CD4-positive, CD25-positive, alpha-beta regulatory T cell (primary cell): ENCODE results near the gene CNOT6. TPM values are rescaled to one million over a fixed set of nuclear protein-coding genes. Genes with fewer than 3 reads are reported as not detected.
"Not testable (repeated sequence)": the region's sequence is repeated elsewhere in the genome, so short reads cannot be mapped to it uniquely, and the experiment has no call there.

ENCODE experiments used
- ATAC-seq, 2 donors: fragments of 150-1000 bp; cut with Tn5 transposase; one replicate each; pipeline ENCODE4 v1.10.0; 2021; ENCODE audit warnings: low read depth in 2 of 2, moderate number of reproducible peaks in 2 of 2, moderate library complexity in 1 of 2
- DNase-seq, 3 donors: peaks; one replicate each; pipeline versions ENCODE4 v3.0.0 to v3.0.0-alpha.2; 2012 to 2022; ENCODE audit warnings: mixed read lengths in 1 of 3
- H3K27ac ChIP-seq: one replicate; pipeline ENCODE4 v1.7.0; 2013; ENCODE audit warnings: mild to moderate bottlenecking, low read length; ENCODE audit not compliant: insufficient read depth, poor library complexity, severe bottlenecking
- H3K27me3 ChIP-seq: one replicate; pipeline ENCODE4 v1.7.0; 2013; ENCODE audit warnings: low read length; ENCODE audit not compliant: control insufficient read depth, insufficient read depth
- H3K36me3 ChIP-seq: one replicate; pipeline ENCODE4 v1.7.0; 2013; ENCODE audit warnings: mild to moderate bottlenecking, low read length, moderate library complexity; ENCODE audit not compliant: control insufficient read depth, insufficient read depth
- H3K4me1 ChIP-seq: 2 replicates; pipeline ENCODE4 v1.7.0; 2013; ENCODE audit warnings: mild to moderate bottlenecking, low read length; ENCODE audit not compliant: insufficient read depth, control insufficient read depth, poor library complexity, severe bottlenecking
- H3K4me3 ChIP-seq: one replicate; pipeline ENCODE4 v1.7.0; 2013; ENCODE audit warnings: low read depth, mild to moderate bottlenecking, low read length, moderate library complexity
- H3K9me3 ChIP-seq, 2 experiments: 1 replicate in 1 of 2; 2 replicates in 1 of 2; pipeline ENCODE4 v1.7.0; 2013; ENCODE audit warnings: low read length in 2 of 2, mild to moderate bottlenecking in 1 of 2, moderate library complexity in 1 of 2; ENCODE audit not compliant: control insufficient read depth in 2 of 2
- H3K27ac Mint-ChIP-seq, 3 donors: one replicate each; pipeline ENCODE4 v1.8.0; 2020 to 2022; ENCODE audit warnings: mild to moderate bottlenecking in 3 of 3, mixed read lengths in 3 of 3, moderate library complexity in 2 of 3
- H3K27me3 Mint-ChIP-seq: one replicate; pipeline ENCODE4 v1.8.0; 2022; ENCODE audit warnings: mild to moderate bottlenecking, mixed read lengths
- H3K36me3 Mint-ChIP-seq: one replicate; pipeline ENCODE4 v1.8.0; 2020; ENCODE audit warnings: mixed read lengths
- H3K4me1 Mint-ChIP-seq, 4 donors: one replicate each; pipeline ENCODE4 v1.8.0; 2020 to 2022; ENCODE audit warnings: mixed read lengths in 4 of 4, mild to moderate bottlenecking in 1 of 4
- H3K4me3 Mint-ChIP-seq, 4 donors: one replicate each; pipeline ENCODE4 v1.8.0; 2020 to 2022; ENCODE audit warnings: mild to moderate bottlenecking in 4 of 4, mixed read lengths in 4 of 4, moderate library complexity in 3 of 4
- H3K9me3 Mint-ChIP-seq, 7 donors: one replicate each; pipeline ENCODE4 v1.8.0; 2020 to 2022; ENCODE audit warnings: mixed read lengths in 7 of 7, mild to moderate bottlenecking in 3 of 7, moderate library complexity in 2 of 7
- polyA plus RNA-seq, 4 donors: library from polyadenylated mRNA; unstranded; fragments of 300-500 nt; fragmentation: Illumina TruSeq; gene quantifications; one replicate each; pipeline ENCODE4 v1.2.3, GENCODE V29; 2021
- total RNA-seq: library from RNA; stranded (reverse); gene quantifications from one replicate; pipeline ENCODE4 v1.2.3, GENCODE V29; 2022

Gene CNOT6
- total and polyA plus RNA-seq, 5 donors from 2014 or later = 7.6 to 22.8 (median 9.0) TPM

- Mint-ChIP-seq H3K4me3 (no peak overlapping the region), H3K27me3 (no peaks in the 10 kb centered on the region), H3K4me1 (peaks cover 37 to 78% (median 66%) of the 10 kb centered on the region in 4 donors), H3K9me3 (peaks cover 0 to 1% (median 0%) of the 10 kb centered on the region in 7 donors), H3K27ac (peak overlapping the region in 2 of 3 donors; percentile 23 to 74), H3K36me3 (peaks cover 7% of the 10 kb centered on the region)
- Histone ChIP-seq H3K27ac (no peak overlapping the region), H3K4me1 (peaks cover 23% of the 10 kb centered on the region), H3K36me3 (no peaks in the 10 kb centered on the region), H3K27me3 (no peaks in the 10 kb centered on the region), H3K9me3 (no peaks in the 10 kb centered on the region), H3K4me3 (no peak overlapping the region)
- no peak for ATAC-seq
- DNase-seq = no peak
These were observed 28.2 kb downstream of the CNOT6 start for GRCh38 chr5:180522330-180522729.

- Mint-ChIP-seq H3K36me3 (peaks cover 7% of the 10 kb centered on the region), H3K4me3 (peak overlapping the region in 3 of 4 donors; percentile 8 to 70 (median 9)), H3K27me3 (no peaks in the 10 kb centered on the region), H3K9me3 (peaks cover 0 to 1% (median 0%) of the 10 kb centered on the region in 7 donors), H3K27ac (peak overlapping the region; percentile 16 to 74 (median 31)), H3K4me1 (peaks cover 32 to 73% (median 57%) of the 10 kb centered on the region in 4 donors)
- DNase-seq (no peak), ATAC-seq (no peak)
- H3K27me3 ChIP-seq = no peaks in the 10 kb centered on the region
- peaks cover 23% of the 10 kb centered on the region for H3K4me1 ChIP-seq
- H3K27ac ChIP-seq = no peak overlapping the region
- no peaks in the 10 kb centered on the region for H3K9me3 ChIP-seq
- H3K36me3 ChIP-seq = no peaks in the 10 kb centered on the region
- no peak overlapping the region for H3K4me3 ChIP-seq
These were observed 29.7 kb downstream of the CNOT6 start for GRCh38 chr5:180523629-180524466.

GRCh38 chr5:180525399-180525798, 31.2 kb downstream of the CNOT6 start:
- peaks cover 23% of the 10 kb centered on the region for H3K4me1 ChIP-seq
- H3K27ac Mint-ChIP-seq = peak overlapping the region; percentile 71 to 87 (median 74)
- H3K4me1 Mint-ChIP-seq = peaks cover 32 to 62% (median 49%) of the 10 kb centered on the region in 4 donors
- no peaks in the 10 kb centered on the region for H3K9me3 ChIP-seq
- H3K9me3 Mint-ChIP-seq = peaks cover 0 to 1% (median 0%) of the 10 kb centered on the region in 7 donors
- no peaks in the 10 kb centered on the region for H3K27me3 ChIP-seq
- peaks cover 17% of the 10 kb centered on the region for H3K36me3 Mint-ChIP-seq
- peak in 2 of 3 donors; percentile 11 to 40 for DNase-seq
- peak overlapping the region in 1 of 4 donors; percentile 54 for H3K4me3 Mint-ChIP-seq
- H3K27me3 Mint-ChIP-seq = no peaks in the 10 kb centered on the region
- H3K27ac ChIP-seq = no peak overlapping the region
- no peak overlapping the region for H3K4me3 ChIP-seq
- peaks cover 8% of the 10 kb centered on the region for H3K36me3 ChIP-seq
- ATAC-seq = no peak

GRCh38 chr5:180526269-180526668, 32.1 kb downstream of the CNOT6 start:
- H3K9me3 ChIP-seq = no peaks in the 10 kb centered on the region
- H3K36me3 ChIP-seq = peaks cover 8% of the 10 kb centered on the region
- Mint-ChIP-seq H3K27ac (peak overlapping the region in 1 of 3 donors; percentile 29), H3K4me3 (no peak overlapping the region), H3K27me3 (no peaks in the 10 kb centered on the region), H3K36me3 (peaks cover 17% of the 10 kb centered on the region), H3K4me1 (peaks cover 32 to 57% (median 43%) of the 10 kb centered on the region in 4 donors), H3K9me3 (peaks cover 0 to 1% (median 0%) of the 10 kb centered on the region in 7 donors)
- no peak overlapping the region for H3K4me3 ChIP-seq
- DNase-seq (no peak), ATAC-seq (no peak)
- H3K4me1 ChIP-seq = peaks cover 23% of the 10 kb centered on the region
- H3K27ac ChIP-seq = no peak overlapping the region
- H3K27me3 ChIP-seq = no peaks in the 10 kb centered on the region

- DNase-seq = no peak
- Mint-ChIP-seq H3K4me1 (peaks cover 32 to 45% (median 34%) of the 10 kb centered on the region in 4 donors), H3K27me3 (no peaks in the 10 kb centered on the region), H3K27ac (no peak overlapping the region), H3K4me3 (no peak overlapping the region), H3K36me3 (peaks cover 28% of the 10 kb centered on the region), H3K9me3 (peaks cover 0 to 1% (median 0%) of the 10 kb centered on the region in 7 donors)
- Histone ChIP-seq H3K27me3 (no peaks in the 10 kb centered on the region), H3K4me1 (peaks cover 23% of the 10 kb centered on the region), H3K36me3 (peaks cover 12% of the 10 kb centered on the region), H3K27ac (no peak overlapping the region), H3K9me3 (no peaks in the 10 kb centered on the region), H3K4me3 (no peak overlapping the region)
- no peak for ATAC-seq
These were observed 33.5 kb downstream of the CNOT6 start for GRCh38 chr5:180527659-180528058.

GRCh38 chr5:180531036-180531585, 36.9 kb downstream of the CNOT6 start:
- H3K27me3 ChIP-seq, H3K27ac ChIP-seq, H3K27ac Mint-ChIP-seq, H3K9me3 ChIP-seq, ATAC-seq, H3K27me3 Mint-ChIP-seq, H3K4me1 ChIP-seq, H3K9me3 Mint-ChIP-seq, DNase-seq, H3K4me3 Mint-ChIP-seq, H3K4me3 ChIP-seq: not testable (repeated sequence)
- H3K36me3 ChIP-seq = peaks cover 26% of the 10 kb centered on the region
- Mint-ChIP-seq H3K4me1 (peaks cover 12 to 23% (median 18%) of the 10 kb centered on the region in 4 donors), H3K36me3 (peaks cover 41% of the 10 kb centered on the region)

GRCh38 chr5:180532268-180532667, 38.1 kb downstream of the CNOT6 start:
- Mint-ChIP-seq H3K36me3 (peaks cover 43% of the 10 kb centered on the region), H3K27ac (peak overlapping the region in 2 of 3 donors; percentile 65 to 78)

More at GRCh38 chr5:180532268-180532667, 38.1 kb downstream of the CNOT6 start:
- H3K4me3 Mint-ChIP-seq = no peak overlapping the region
- H3K27me3 Mint-ChIP-seq = no peaks in the 10 kb centered on the region
- DNase-seq = no peak
- H3K36me3 ChIP-seq = peaks cover 33% of the 10 kb centered on the region
- no peaks in the 10 kb centered on the region for H3K4me1 ChIP-seq
- H3K9me3 Mint-ChIP-seq = no peaks in the 10 kb centered on the region
- peaks cover 13 to 26% (median 17%) of the 10 kb centered on the region in 4 donors for H3K4me1 Mint-ChIP-seq
- no peak for ATAC-seq
- H3K27ac ChIP-seq = no peak overlapping the region
- H3K27me3 ChIP-seq = no peaks in the 10 kb centered on the region
- no peaks in the 10 kb centered on the region for H3K9me3 ChIP-seq
- H3K4me3 ChIP-seq = no peak overlapping the region
